ENCODE measurements around the gene SNRPA.

GRCh38 chr19:40763526-40763925 is 12.5 kb downstream of the SNRPA start:
- TF ChIP-seq POLR2A (IDR thresholded peaks at IDR 0.05): no peak
- TF ChIP-seq CTCF (IDR thresholded peaks at IDR 0.05): no peak
